ENCODE results near the gene TMCO1.
"Not testable (repeated sequence)": the region's sequence is repeated elsewhere in the genome, so short reads cannot be mapped to it uniquely, and the experiment has no call there.

Gene TMCO1

GRCh38 chr1:165683848-165684485, 84.7 kb downstream of the TMCO1 start:
- DNase-seq: no peak

GRCh38 chr1:165680773-165681172, 87.9 kb downstream of the TMCO1 start:
- not testable (repeated sequence) for DNase-seq

DNA sequence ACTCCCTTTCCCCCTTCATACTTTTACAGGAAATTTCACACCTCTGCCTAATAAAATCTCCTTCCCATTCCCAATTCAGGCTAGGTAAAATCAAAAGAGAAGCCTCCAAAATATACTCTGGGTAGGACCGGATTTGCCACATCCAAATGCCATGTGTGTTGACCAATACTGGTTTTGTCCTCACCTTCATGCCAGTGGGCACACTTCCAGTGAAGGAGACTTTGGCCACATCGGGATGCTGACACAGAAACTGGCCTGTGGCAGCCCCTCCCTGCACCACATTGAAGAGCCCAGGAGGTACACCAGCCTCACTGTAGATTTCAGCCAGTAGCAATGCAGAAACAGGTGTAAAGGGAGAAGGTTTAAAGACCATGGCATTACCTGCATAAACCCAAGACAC, 88.4 kb downstream of the TMCO1 start:
- DNase-seq: no peak

- no peak for DNase-seq
Observed at GRCh38 chr1:165679282-165680036, 89.2 kb downstream of the TMCO1 start.

GRCh38 chr1:165678509-165678908, 90.2 kb downstream of the TMCO1 start:
- DNase-seq: no peak
